Calu3 (cell line): ENCODE results near the gene TLR1. TPM values are rescaled to one million over a fixed set of nuclear protein-coding genes. Genes with fewer than 3 reads are reported as not detected.

Source experiments
- Bru-seq: library from RNA; stranded (reverse); fragments of 400-500 nt; gene quantifications from one replicate; lab custom pipeline; 2021; lab: Mats Ljungman, UMichigan
- BruChase-seq, 2 experiments: library from RNA; stranded (reverse); fragments of 400-500 nt; gene quantifications; one replicate each; lab custom pipeline; 2021; lab: Mats Ljungman, UMichigan
- BruUV-seq: library from RNA; stranded (reverse); fragments of 400-500 nt; replicated peaks from 2 replicates; lab custom pipeline; 2021; lab: Mats Ljungman, UMichigan
- CTCF ChIA-PET: fragments of 300-600 bp; sonication (Branson Sonifier 250); formaldehyde crosslinking; loops from one replicate; lab custom pipeline; 2022; ENCODE audit warnings: antibody characterized with exemption; lab: Charles Lee
- DNase-seq: peaks from one replicate; pipeline ENCODE4 v3.0.0; 2022
- H3K27ac Mint-ChIP-seq: one replicate; pipeline ENCODE4 v1.8.0; 2022; ENCODE audit warnings: mixed read lengths; ENCODE audit not compliant: unreplicated experiment
- H3K27me3 Mint-ChIP-seq: one replicate; pipeline ENCODE4 v1.8.0; 2022; ENCODE audit warnings: mixed read lengths; ENCODE audit not compliant: unreplicated experiment
- H3K36me3 Mint-ChIP-seq: one replicate; pipeline ENCODE4 v1.8.0; 2022; ENCODE audit warnings: mild to moderate bottlenecking, moderate library complexity, mixed read lengths; ENCODE audit not compliant: insufficient read depth, unreplicated experiment
- H3K4me1 Mint-ChIP-seq: one replicate; pipeline ENCODE4 v1.8.0; 2022; ENCODE audit warnings: mild to moderate bottlenecking, low read depth, mixed read lengths; ENCODE audit not compliant: unreplicated experiment
- H3K4me3 Mint-ChIP-seq: one replicate; pipeline ENCODE4 v1.8.0; 2022; ENCODE audit warnings: mild to moderate bottlenecking, low read depth, moderate library complexity, mixed read lengths; ENCODE audit not compliant: unreplicated experiment
- H3K9me3 Mint-ChIP-seq: one replicate; pipeline ENCODE4 v1.8.0; 2022; ENCODE audit warnings: low read depth, mixed read lengths; ENCODE audit not compliant: unreplicated experiment
- CTCF ChIP-seq: fragments of 200-600 bp; IDR thresholded peaks from one replicate; pipeline ENCODE4 v1.8.0; 2022; ENCODE audit warnings: antibody characterized with exemption; ENCODE audit not compliant: unreplicated experiment
- intact Hi-C: fragments of 100-400 bp; cut with micrococcal nuclease; formaldehyde crosslinking; loops from one replicate; pipeline ENCODE4 v1.10.0; 2022; ENCODE audit not compliant: unreplicated experiment
- long read RNA-seq: library from polyadenylated mRNA; stranded (forward); transcript quantifications from one replicate; pipeline ENCODE4 v2.0.0, GENCODE V29; 2022
- total RNA-seq: library from RNA; stranded (reverse); gene quantifications from 2 replicates; pipeline ENCODE4 v1.2.3, GENCODE V29; 2022

The TLR1 gene
- total RNA-seq (1.1 and 1.3 TPM in 2 replicates), Bru-seq, nascent RNA (percentile 29 among the genes with signal in this experiment), BruChase-seq, experiment 1, labeled RNA remaining after a 6-hour chase (percentile 28 among the genes with signal in this experiment), BruChase-seq, experiment 2, labeled RNA remaining after a 2-hour chase (percentile 37 among the genes with signal in this experiment)
- long read RNA-seq = 0 reads

- Mint-ChIP-seq H3K4me3 (peak within 1 kb of the TSS; percentile 16), H3K4me1 (no peaks in the 10 kb centered on the region), H3K9me3 (peaks cover 8% of the 10 kb centered on the region), H3K27me3 (no peaks in the 10 kb centered on the region), H3K27ac (no peak within 1 kb of the TSS), H3K36me3 (no peaks in the 10 kb centered on the region)
- TF ChIP-seq CTCF = peak; percentile 15
- BruUV-seq = no TSS peak
- DNase-seq = no peak
- CTCF ChIA-PET = interaction anchor here (0.7 to 1.6 kb wide), 5 partner anchors 22 to 736 kb away, joined by 3 to 8 read pairs (median 3); partner anchors contain the start of gene TLR10
- intact Hi-C loops = loop anchor here (1.0 to 2.0 kb wide), 2 partner anchors 16 to 44 kb away; no protein-coding TSS in a partner anchor
Measured at GRCh38 chr4:38804654-38805295, at the start of gene TLR1. Gene TLR1, minus strand, starts transcription at chr4:38804791. Its CDS starts 5,960 bp downstream, at chr4:38798831.

- TF ChIP-seq CTCF = no peak
- CTCF ChIA-PET = no interaction called here
- Mint-ChIP-seq H3K36me3 (no peaks in the 10 kb centered on the region), H3K27ac (no peak overlapping the region), H3K9me3 (peaks cover 3% of the 10 kb centered on the region), H3K4me3 (no peak overlapping the region), H3K27me3 (no peaks in the 10 kb centered on the region), H3K4me1 (no peaks in the 10 kb centered on the region)
- no peak for DNase-seq
- no TSS peak for BruUV-seq
- intact Hi-C loops = no loop called here
Measured at GRCh38 chr4:38846015-38846414, 41.4 kb upstream of the TLR1 start.

- Mint-ChIP-seq H3K4me3 (no peak overlapping the region), H3K27me3 (no peaks in the 10 kb centered on the region), H3K27ac (no peak overlapping the region), H3K36me3 (no peaks in the 10 kb centered on the region), H3K4me1 (no peaks in the 10 kb centered on the region), H3K9me3 (no peaks in the 10 kb centered on the region)
- intact Hi-C loops = no loop called here
- CTCF ChIA-PET = no interaction called here
- DNase-seq = no peak
- TF ChIP-seq CTCF = no peak
- no TSS peak for BruUV-seq
Measured at GRCh38 chr4:38842994-38843393, 38.4 kb upstream of the TLR1 start.

- intact Hi-C loops = no loop called here
- no peaks in the 10 kb centered on the region for H3K36me3 Mint-ChIP-seq
- BruUV-seq = no TSS peak
- CTCF ChIA-PET = no interaction called here
- no peak overlapping the region for H3K4me3 Mint-ChIP-seq
- no peaks in the 10 kb centered on the region for H3K9me3 Mint-ChIP-seq
- DNase-seq = no peak
- no peak for TF ChIP-seq CTCF
- H3K27ac Mint-ChIP-seq = no peak overlapping the region
- H3K27me3 Mint-ChIP-seq = no peaks in the 10 kb centered on the region
- no peaks in the 10 kb centered on the region for H3K4me1 Mint-ChIP-seq
Measured at GRCh38 chr4:38837849-38838248, 33.3 kb upstream of the TLR1 start.
